Transverse colon (tissue), 4 donors: Measurements from ENCODE around the gene PGLYRP4. TPM values are rescaled to one million over a fixed set of nuclear protein-coding genes. Genes with fewer than 3 reads are reported as not detected.

Experiments
- DNase-seq: peaks from one replicate; pipeline ENCODE4 v3.0.0-alpha.2; 2019
- H3K27ac ChIP-seq, 4 donors: fragments of 200-600 bp; sonication (generic); 2 replicates each; pipeline ENCODE4 v1.5.1; 2016 to 2018; ENCODE audit warnings: inconsistent platforms in 4 of 4
- H3K27me3 ChIP-seq: fragments of 200-600 bp; sonication (generic); 2 replicates; pipeline ENCODE4 v1.5.1; 2017; ENCODE audit warnings: inconsistent platforms
- H3K36me3 ChIP-seq, 4 donors: fragments of 200-600 bp; sonication (generic); 2 replicates each; pipeline ENCODE4 v1.5.1; 2017 to 2019; ENCODE audit warnings: inconsistent platforms in 4 of 4
- H3K4me1 ChIP-seq, 4 donors: fragments of 200-600 bp; sonication (generic); 2 replicates each; pipeline ENCODE4 v1.5.1; 2017 to 2020; ENCODE audit warnings: inconsistent platforms in 4 of 4
- H3K4me3 ChIP-seq, 4 donors: fragments of 200-600 bp; sonication (generic); 1 replicate in 1 of 4; 2 replicates in 3 of 4; pipeline versions ENCODE4 v1.5.1 to v1.6.1; 2017 to 2019; ENCODE audit warnings: inconsistent platforms in 4 of 4
- H3K9me3 ChIP-seq, 2 donors: fragments of 200-600 bp; sonication (generic); 2 replicates each; pipeline ENCODE4 v1.5.1; 2017 to 2019; ENCODE audit warnings: inconsistent platforms in 2 of 2
- CTCF ChIP-seq, 5 experiments: fragments of 200-600 bp in 3 of 5; fragments of 450-650 bp in 2 of 5; sonication (generic) in 3 of 5; IDR thresholded peaks; 1 replicate in 2 of 5; 2 replicates in 3 of 5; pipeline ENCODE4 v1.5.1; 2016 to 2017; ENCODE audit warnings: antibody characterized with exemption in 5 of 5, inconsistent platforms in 3 of 5, mild to moderate bottlenecking in 2 of 5, moderate library complexity in 1 of 5
- EP300 ChIP-seq: sonication (generic); formaldehyde crosslinking; IDR thresholded peaks from one replicate; pipeline ENCODE4 v1.6.1; 2017; ENCODE audit warnings: antibody characterized with exemption, low read depth
- POLR2A ChIP-seq: fragments of 450-650 bp; IDR thresholded peaks from one replicate; pipeline ENCODE4 v1.6.1; 2016; ENCODE audit warnings: antibody characterized with exemption, mild to moderate bottlenecking, moderate library complexity
- POLR2AphosphoS5 ChIP-seq, 3 donors: sonication (generic); formaldehyde crosslinking; IDR thresholded peaks; one replicate each; pipeline ENCODE4 v1.6.1; 2016; ENCODE audit warnings: antibody characterized with exemption in 3 of 3
- WGBS, 2 donors: methylation state at CpG; one replicate each; pipeline ENCODE4 v1.1.5; 2018; ENCODE audit warnings: low coverage in 1 of 2; 5-methylcytosine and 5-hydroxymethylcytosine counted together
- in situ Hi-C, 4 donors: fragments of 200-750 bp; cut with MboI; loops; one replicate each; pipeline versions ENCODE4 v1.15.0 to v1.15.1; 2017; ENCODE audit warnings: low sequenced_read_pairs in 3 of 4, low pct_ligation_motif_present in 1 of 4, low pct_unique_long_range_greater_than_20kb in 1 of 4
- intact Hi-C: fragments of 100-400 bp; cut with DNase I; formaldehyde crosslinking; loops from one replicate; pipeline ENCODE4 v1.15.1; 2023; ENCODE audit warnings: low total_unique reads
- total RNA-seq, 4 donors: library from RNA; depleted of rRNA; stranded (reverse); fragments of >200 nt; gene quantifications; one replicate each; pipeline ENCODE4 v1.1.0, GENCODE V29; 2016

PGLYRP4 gene
- total RNA-seq, 4 donors from 2014 or later = not detected

DNA sequence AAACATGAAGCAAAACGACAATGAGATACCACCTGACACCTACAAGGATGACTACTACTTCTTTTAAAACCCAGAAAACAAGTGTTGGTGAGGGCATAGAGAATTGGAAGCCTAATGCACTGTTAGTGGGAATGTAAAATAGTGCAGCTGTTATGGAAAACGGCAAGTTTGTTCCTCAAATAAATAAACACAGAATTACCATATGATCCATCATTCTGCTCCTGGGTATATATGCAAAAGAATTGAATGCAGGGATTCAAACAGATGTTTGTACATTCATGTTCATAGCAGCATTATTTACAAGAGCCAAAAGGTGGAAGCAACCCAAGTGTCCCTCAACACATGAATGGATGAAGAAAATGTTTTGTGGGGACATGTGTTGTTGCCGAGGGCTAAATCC, 43.6 kb upstream of the PGLYRP4 start:
- TF ChIP-seq EP300 (no peak), POLR2A (no peak), CTCF (IDR thresholded peaks at IDR 0.05) (no peak), POLR2AphosphoS5 (IDR thresholded peaks at IDR 0.05) (no peak)
- no peak overlapping the region for H3K27ac ChIP-seq
- no peaks in the 10 kb centered on the region for H3K9me3 ChIP-seq
- H3K36me3 ChIP-seq = no peaks in the 10 kb centered on the region
- no peak overlapping the region for H3K4me3 ChIP-seq
- in situ Hi-C loops = no loop called here
- H3K4me1 ChIP-seq = no peaks in the 10 kb centered on the region
- WGBS, 2 donors = 43 to 49% methylated on average over 1 to 3 of the region's 3 CpGs
- intact Hi-C loops = no loop called here
- no peaks in the 10 kb centered on the region for H3K27me3 ChIP-seq
- no peak for DNase-seq

- 56 to 61% methylated on average over 3 to 7 of the region's 7 CpGs for WGBS, 2 donors
- no peaks in the 10 kb centered on the region for H3K4me1 ChIP-seq
- H3K4me3 ChIP-seq = no peak within 1 kb of the TSS
- no peak within 1 kb of the TSS for H3K27ac ChIP-seq
- in situ Hi-C loops = no loop called here
- no peaks in the 10 kb centered on the region for H3K36me3 ChIP-seq
- H3K9me3 ChIP-seq = no peaks in the 10 kb centered on the region
- intact Hi-C loops = no loop called here
- peak; percentile 24 for DNase-seq
- no peaks in the 10 kb centered on the region for H3K27me3 ChIP-seq
- TF ChIP-seq EP300 = no peak
- no peak for TF ChIP-seq CTCF (IDR thresholded peaks at IDR 0.05)
- no peak for TF ChIP-seq POLR2A
- no peak for TF ChIP-seq POLR2AphosphoS5 (IDR thresholded peaks at IDR 0.05)
Observed at GRCh38 chr1:153390938-153391710, 42.5 kb upstream of the PGLYRP4 start, which contains the start of gene S100A8. TSS of gene S100A8 (minus strand) at chr1:153391073. CDS start at chr1:153390535, 538 bp downstream.

- no peak overlapping the region for H3K27ac ChIP-seq
- TF ChIP-seq CTCF (IDR thresholded peaks at IDR 0.05) = no peak
- no peak for TF ChIP-seq POLR2AphosphoS5 (IDR thresholded peaks at IDR 0.05)
- TF ChIP-seq EP300 = no peak
- no peak for TF ChIP-seq POLR2A
- intact Hi-C loops = no loop called here
- no peaks in the 10 kb centered on the region for H3K9me3 ChIP-seq
- DNase-seq = no peak
- WGBS, 2 donors = 46 to 50% methylated on average over 1 to 17 of the region's 17 CpGs
- in situ Hi-C loops = no loop called here
- H3K4me1 ChIP-seq = no peaks in the 10 kb centered on the region
- H3K4me3 ChIP-seq = no peak overlapping the region
- H3K36me3 ChIP-seq = no peaks in the 10 kb centered on the region
- no peaks in the 10 kb centered on the region for H3K27me3 ChIP-seq
Observed at GRCh38 chr1:153389973-153390879, 41.6 kb upstream of the PGLYRP4 start.

DNA sequence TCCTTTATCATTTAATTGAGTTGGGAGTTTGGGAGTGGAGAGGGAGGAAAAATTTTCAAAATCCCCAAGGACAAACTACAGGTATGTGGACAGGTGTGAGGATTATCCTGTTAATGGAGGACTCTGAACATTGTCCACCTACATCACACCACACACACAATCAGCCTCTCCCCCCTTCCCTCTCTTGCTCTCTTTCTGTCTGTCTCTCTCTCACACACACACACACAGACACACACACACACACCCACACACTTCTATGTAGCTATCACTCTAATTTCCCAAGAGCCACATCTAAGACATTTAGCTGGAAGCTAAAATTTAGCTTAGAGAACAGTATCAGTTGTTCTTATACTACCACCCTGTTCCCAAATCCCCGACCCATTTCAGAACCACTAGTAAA, 40.8 kb upstream of the PGLYRP4 start:
- H3K4me1 ChIP-seq = no peaks in the 10 kb centered on the region
- 91 to 100% methylated on average over 1 of the region's 1 CpG for WGBS, 2 donors
- no peaks in the 10 kb centered on the region for H3K9me3 ChIP-seq
- intact Hi-C loops = no loop called here
- TF ChIP-seq POLR2AphosphoS5 (IDR thresholded peaks at IDR 0.05) (no peak), EP300 (no peak), CTCF (IDR thresholded peaks at IDR 0.05) (no peak), POLR2A (no peak)
- no peaks in the 10 kb centered on the region for H3K27me3 ChIP-seq
- no peak overlapping the region for H3K27ac ChIP-seq
- DNase-seq = no peak
- in situ Hi-C loops = no loop called here
- H3K4me3 ChIP-seq = no peak overlapping the region
- no peaks in the 10 kb centered on the region for H3K36me3 ChIP-seq
